Measurements from ENCODE around the gene IRS1.

The IRS1 gene

GRCh38 chr2:226803410-226803809 lies 3.8 kb upstream of the IRS1 start:
- DNase-seq: no peak

GRCh38 chr2:226802573-226802972 lies 3.0 kb upstream of the IRS1 start:
- DNase-seq: peak; percentile 19

- DNase-seq: no peak
Measured at GRCh38 chr2:226800941-226801784, 1.5 kb upstream of the IRS1 start.

- DNase-seq: no peak
Measured at GRCh38 chr2:226799976-226800940, 638 bp upstream of the IRS1 start.

GRCh38 chr2:226798422-226799210 lies 1.0 kb downstream of the IRS1 start:
- DNase-seq: no peak

GRCh38 chr2:226797989-226798421 lies 1.6 kb downstream of the IRS1 start:
- DNase-seq: no peak

GRCh38 chr2:226797289-226797988 lies 2.2 kb downstream of the IRS1 start:
- DNase-seq: no peak

- no peak for DNase-seq
Measured at GRCh38 chr2:226796840-226797288, 2.8 kb downstream of the IRS1 start.

- no peak for DNase-seq
Measured at GRCh38 chr2:226796012-226796839, 3.4 kb downstream of the IRS1 start.

GRCh38 chr2:226795281-226796011 lies 4.2 kb downstream of the IRS1 start:
- DNase-seq: no peak

GRCh38 chr2:226794751-226795171 lies 4.9 kb downstream of the IRS1 start:
- no peak for DNase-seq

GRCh38 chr2:226794196-226794661 lies 5.4 kb downstream of the IRS1 start:
- no peak for DNase-seq

GRCh38 chr2:226793646-226794045 lies 6.0 kb downstream of the IRS1 start:
- no peak for DNase-seq

- DNase-seq: no peak
Measured at GRCh38 chr2:226792155-226792881, 7.3 kb downstream of the IRS1 start.

GRCh38 chr2:226791487-226792081 lies 8.0 kb downstream of the IRS1 start:
- DNase-seq: peak; percentile 44

GRCh38 chr2:226791056-226791486 lies 8.5 kb downstream of the IRS1 start:
- DNase-seq: no peak

GRCh38 chr2:226790431-226790830 lies 9.2 kb downstream of the IRS1 start:
- DNase-seq: no peak

- no peak for DNase-seq
Measured at GRCh38 chr2:226790011-226790410, 9.6 kb downstream of the IRS1 start.

- no peak for DNase-seq
Measured at GRCh38 chr2:226788881-226789490, 10.6 kb downstream of the IRS1 start.

Measured in KG1 (cell line).